ENCODE results near the gene TMUB2. TPM values are rescaled to one million over a fixed set of nuclear protein-coding genes. Genes with fewer than 3 reads are reported as not detected.

TMUB2 gene
- total and polyA plus RNA-seq, 2 donors = 20.2 to 48.7 TPM

DNA sequence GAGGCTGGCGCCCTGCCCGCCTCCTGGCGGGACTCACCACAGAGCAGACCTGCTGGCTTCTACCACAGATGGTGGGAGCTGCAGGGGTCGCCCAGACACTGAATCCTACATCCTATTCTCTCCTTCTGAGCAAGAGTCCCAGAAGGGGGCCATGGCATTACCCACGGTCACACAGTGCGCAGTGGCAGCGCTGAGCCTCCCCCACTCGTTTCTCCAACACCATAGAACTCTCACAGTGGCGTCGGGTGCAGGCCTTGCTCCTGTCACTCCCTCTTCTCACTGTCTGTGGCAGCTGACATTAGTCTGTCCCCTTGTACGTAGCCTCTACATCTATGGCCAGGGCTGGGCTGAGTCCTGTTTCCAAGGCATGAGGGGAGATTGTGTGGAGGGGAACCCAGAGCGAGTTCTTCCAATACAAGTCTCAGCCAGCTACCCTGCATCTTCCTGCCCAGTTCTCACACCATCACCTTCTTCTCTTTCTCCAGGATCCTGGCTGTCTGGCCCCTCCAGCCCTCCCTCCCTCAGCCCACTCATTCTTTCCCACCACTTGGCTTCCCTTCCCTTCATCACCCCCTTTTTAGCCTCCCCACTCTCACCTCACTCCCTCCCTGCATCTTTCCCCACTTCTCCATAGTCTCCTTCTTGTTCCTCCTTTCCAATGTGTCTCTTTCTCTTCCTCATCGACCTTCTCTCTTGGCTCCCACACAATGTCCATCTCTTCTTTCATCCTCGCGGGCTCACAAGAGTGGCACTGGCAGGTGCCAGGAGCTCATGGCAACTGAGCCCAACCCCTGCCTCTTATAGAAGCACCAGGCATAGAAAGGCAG lies 26.8 kb downstream of the TMUB2 start:
- WGBS = 86% methylated on average over 15 of the region's 15 CpGs
- no peak overlapping the region for H3K4me3 ChIP-seq (ENCODE audit: low read depth, low read length)
- DNase-seq (ENCODE audit: extremely low spot score) = no peak
- H3K36me3 ChIP-seq (ENCODE audit: insufficient read depth) = no peaks in the 10 kb centered on the region
- H3K27ac ChIP-seq (ENCODE audit: low read depth) = no peak overlapping the region
- no peaks in the 10 kb centered on the region for H3K4me1 ChIP-seq (ENCODE audit: insufficient read depth)

DNA sequence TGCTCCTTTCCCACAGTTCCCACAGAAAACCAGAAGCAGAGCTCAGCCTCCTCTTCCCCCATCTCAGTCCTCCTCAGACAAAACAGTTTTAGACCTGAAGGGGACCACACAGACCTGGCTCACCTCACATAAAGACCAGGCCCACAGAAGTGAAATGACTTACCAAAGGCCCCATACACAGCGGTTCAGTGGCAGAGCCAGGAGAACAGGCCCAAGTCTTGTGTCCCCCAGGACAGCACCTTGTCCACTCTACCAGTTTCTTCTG lies 27.4 kb downstream of the TMUB2 start:
- WGBS = 94% methylated on average over 1 of the region's 1 CpG
- no peak overlapping the region for H3K27ac ChIP-seq (ENCODE audit: low read depth)
- no peak overlapping the region for H3K4me3 ChIP-seq (ENCODE audit: low read depth, low read length)
- no peak for DNase-seq (ENCODE audit: extremely low spot score)
- H3K4me1 ChIP-seq (ENCODE audit: insufficient read depth) = no peaks in the 10 kb centered on the region
- no peaks in the 10 kb centered on the region for H3K36me3 ChIP-seq (ENCODE audit: insufficient read depth)

DNA sequence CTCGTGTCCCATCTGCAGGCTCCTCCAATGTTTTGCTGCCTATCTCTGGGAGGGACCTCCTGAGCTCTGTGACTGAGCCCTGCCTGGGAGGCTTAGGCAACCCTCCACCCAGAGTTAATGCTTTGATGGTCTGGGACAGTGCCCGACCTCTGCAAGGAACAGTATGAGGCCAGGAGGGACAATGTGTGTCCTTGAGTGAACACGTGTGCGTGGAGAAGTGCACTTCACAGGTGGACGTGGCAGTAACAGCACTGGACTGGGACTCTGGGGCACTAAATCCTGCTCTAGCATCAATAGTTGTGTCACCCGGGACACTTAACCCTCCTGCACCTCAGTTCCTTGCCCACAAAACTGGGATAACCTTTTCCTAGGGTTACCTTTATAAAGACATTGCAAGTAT lies 28.1 kb downstream of the TMUB2 start:
- Histone ChIP-seq H3K36me3 (ENCODE audit: insufficient read depth) (no peaks in the 10 kb centered on the region), H3K4me1 (ENCODE audit: insufficient read depth) (no peaks in the 10 kb centered on the region), H3K27ac (ENCODE audit: low read depth) (no peak overlapping the region), H3K4me3 (ENCODE audit: low read depth, low read length) (no peak overlapping the region)
- no peak for DNase-seq (ENCODE audit: extremely low spot score)
- WGBS = 92% methylated on average over 6 of the region's 6 CpGs

DNA sequence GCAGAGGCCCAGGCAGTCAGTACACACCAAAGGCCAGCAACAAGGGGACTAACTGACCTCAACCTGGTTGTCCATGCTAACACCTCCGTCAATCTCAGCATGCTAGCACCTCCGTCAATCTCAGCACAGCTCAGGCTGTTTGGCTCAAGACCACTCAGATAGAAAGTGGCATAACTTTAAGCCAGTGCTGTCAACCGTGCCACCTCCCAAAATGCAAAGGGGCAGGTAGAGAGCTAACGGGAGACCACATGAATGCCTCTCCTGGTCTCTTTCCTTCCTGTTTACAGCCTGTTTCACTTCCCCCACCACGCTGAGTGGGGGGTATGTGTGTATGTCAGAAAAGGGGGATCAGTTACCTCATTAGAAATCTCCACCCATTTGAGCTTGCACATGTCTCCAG lies 29.4 kb downstream of the TMUB2 start:
- no peaks in the 10 kb centered on the region for H3K36me3 ChIP-seq (ENCODE audit: insufficient read depth)
- 80% methylated on average over 5 of the region's 5 CpGs for WGBS
- no peak for DNase-seq (ENCODE audit: extremely low spot score)
- H3K4me1 ChIP-seq (ENCODE audit: insufficient read depth) = no peaks in the 10 kb centered on the region
- no peak overlapping the region for H3K4me3 ChIP-seq (ENCODE audit: low read depth, low read length)
- H3K27ac ChIP-seq (ENCODE audit: low read depth) = no peak overlapping the region

DNA sequence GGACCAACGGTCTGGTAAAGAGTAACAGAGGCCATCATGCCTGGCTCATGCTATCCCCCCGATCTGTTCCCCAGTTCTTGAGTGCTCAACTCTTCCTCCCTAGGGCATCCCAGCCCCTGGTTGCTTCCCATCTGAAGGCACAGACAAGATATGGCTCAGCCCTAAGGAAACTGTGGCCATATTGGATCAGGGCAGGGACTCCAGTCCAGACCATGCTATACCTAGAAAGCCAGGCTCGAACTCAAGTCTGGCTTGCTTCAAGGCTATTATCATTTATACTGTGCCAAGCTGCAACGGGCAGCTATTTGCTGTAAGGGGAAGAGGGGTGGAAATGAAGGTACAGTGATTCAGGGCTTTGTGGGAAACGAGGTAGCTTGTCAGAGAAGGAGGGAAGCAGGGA lies 29.9 kb downstream of the TMUB2 start:
- no peaks in the 10 kb centered on the region for H3K4me1 ChIP-seq (ENCODE audit: insufficient read depth)
- no peaks in the 10 kb centered on the region for H3K36me3 ChIP-seq (ENCODE audit: insufficient read depth)
- H3K27ac ChIP-seq (ENCODE audit: low read depth) = no peak overlapping the region
- no peak overlapping the region for H3K4me3 ChIP-seq (ENCODE audit: low read depth, low read length)
- 79% methylated on average over 5 of the region's 5 CpGs for WGBS
- DNase-seq (ENCODE audit: extremely low spot score) = no peak

DNA sequence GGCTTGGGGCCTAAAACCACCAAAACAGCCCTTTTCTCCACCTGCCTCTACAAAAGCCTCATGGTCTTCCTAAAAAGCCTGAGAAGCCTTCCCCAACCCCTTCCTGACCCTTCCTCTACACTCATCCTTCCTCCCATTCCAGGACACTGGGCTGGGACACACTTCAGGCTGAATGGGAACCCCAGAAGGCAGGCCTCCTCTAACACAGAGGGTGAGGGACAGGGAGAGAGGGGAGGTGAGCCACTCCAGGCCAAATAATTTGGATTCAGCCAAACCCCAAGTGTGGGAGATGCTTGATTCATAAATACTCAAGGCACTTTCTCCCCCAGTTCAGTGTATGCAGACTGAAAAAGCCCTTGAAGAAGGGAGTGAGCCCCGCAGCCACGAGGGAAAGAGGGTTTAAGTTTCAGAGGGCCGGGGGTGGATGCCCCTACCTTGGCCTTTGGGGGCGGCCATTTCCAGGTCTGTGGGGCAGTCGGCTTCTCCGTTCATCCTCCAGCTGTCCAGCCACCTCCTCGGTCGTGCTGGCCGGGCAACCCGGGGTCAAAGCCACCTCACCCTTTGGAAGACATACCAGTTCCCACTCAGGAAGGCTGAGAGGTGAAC lies 31.1 kb downstream of the TMUB2 start:
- peak overlapping the region; percentile 23 for H3K4me3 ChIP-seq (ENCODE audit: low read depth, low read length)
- no peak for DNase-seq (ENCODE audit: extremely low spot score)
- H3K36me3 ChIP-seq (ENCODE audit: insufficient read depth) = no peaks in the 10 kb centered on the region
- H3K4me1 ChIP-seq (ENCODE audit: insufficient read depth) = no peaks in the 10 kb centered on the region
- no peak overlapping the region for H3K27ac ChIP-seq (ENCODE audit: low read depth)
- WGBS = 6% methylated on average over 10 of the region's 10 CpGs

DNA sequence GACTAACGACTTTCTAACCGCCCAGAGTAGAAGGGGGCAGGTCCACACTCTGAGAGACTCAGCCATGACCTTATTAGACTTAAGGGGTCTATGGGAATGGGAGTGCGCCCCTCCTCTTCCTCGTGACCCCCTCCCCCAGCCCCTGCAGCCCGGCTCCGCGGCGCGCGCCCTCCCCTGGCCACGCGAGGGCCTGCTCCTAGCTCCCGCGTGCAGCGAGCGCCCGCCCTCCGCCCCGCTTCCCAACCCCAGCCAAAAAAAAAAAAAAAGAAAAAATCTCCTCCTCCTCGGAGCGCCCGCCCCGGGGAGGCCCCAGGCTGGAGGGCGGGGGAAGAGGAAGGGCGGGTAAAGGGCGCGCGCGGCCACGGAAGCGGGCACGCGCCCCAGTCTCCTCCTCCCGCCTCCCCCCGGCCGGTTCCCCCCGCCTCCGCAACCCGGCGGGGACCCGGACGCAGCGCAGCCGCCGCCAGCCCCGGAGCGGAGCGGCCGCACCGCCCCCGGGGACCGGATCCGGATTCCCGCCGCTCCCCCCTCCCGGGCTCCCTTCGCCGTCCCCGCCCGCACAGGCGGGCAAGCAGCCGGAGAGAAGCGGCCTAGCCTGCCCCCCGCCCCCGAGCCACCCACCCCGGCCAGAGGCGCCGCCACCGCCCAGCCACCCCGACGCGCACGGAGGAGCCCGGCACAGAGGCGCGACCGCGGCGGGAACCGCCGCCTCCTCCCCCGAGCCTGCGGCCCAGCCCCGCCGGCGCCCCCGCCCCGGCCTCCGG lies 31.8 kb downstream of the TMUB2 start:
- Histone ChIP-seq H3K36me3 (ENCODE audit: insufficient read depth) (no peaks in the 10 kb centered on the region), H3K4me3 (ENCODE audit: low read depth, low read length) (peak overlapping the region; percentile 95), H3K27ac (ENCODE audit: low read depth) (peak overlapping the region; percentile 96), H3K4me1 (ENCODE audit: insufficient read depth) (no peaks in the 10 kb centered on the region)
- DNase-seq (ENCODE audit: extremely low spot score) = peak; percentile 75
- WGBS = under 1% methylated on average over 87 of the region's 89 CpGs

DNA sequence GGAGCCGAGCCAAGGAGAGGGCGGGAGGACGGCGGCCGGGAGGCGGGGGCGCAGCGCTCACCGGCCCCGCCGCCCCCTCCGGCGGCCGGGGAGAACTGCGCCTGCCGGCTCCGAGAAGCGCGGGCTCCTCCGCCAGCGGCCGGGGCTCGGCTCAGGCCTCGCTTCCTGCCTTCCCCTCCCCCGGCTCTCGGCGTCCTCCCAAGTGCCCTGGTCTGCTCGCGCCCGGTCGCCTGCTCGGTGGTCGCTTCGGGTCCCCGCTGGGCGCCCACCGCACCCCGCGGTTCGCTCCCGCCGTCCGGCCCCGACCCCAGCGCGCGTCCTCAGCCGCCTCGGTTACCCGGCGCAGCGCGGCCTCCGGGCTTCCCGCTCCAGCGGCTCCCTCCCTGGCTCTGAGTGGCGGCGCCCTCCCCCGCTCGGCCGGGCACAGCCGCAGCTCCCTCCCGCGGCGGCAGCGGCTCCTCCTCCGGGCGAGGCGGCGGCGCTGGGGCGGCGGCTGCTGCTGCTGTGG lies 32.4 kb downstream of the TMUB2 start:
- no peak for DNase-seq (ENCODE audit: extremely low spot score)
- H3K4me3 ChIP-seq (ENCODE audit: low read depth, low read length) = peak overlapping the region; percentile 95
- H3K27ac ChIP-seq (ENCODE audit: low read depth) = peak overlapping the region; percentile 96
- under 1% methylated on average over 73 of the region's 73 CpGs for WGBS
- no peaks in the 10 kb centered on the region for H3K4me1 ChIP-seq (ENCODE audit: insufficient read depth)
- H3K36me3 ChIP-seq (ENCODE audit: insufficient read depth) = no peaks in the 10 kb centered on the region

DNA sequence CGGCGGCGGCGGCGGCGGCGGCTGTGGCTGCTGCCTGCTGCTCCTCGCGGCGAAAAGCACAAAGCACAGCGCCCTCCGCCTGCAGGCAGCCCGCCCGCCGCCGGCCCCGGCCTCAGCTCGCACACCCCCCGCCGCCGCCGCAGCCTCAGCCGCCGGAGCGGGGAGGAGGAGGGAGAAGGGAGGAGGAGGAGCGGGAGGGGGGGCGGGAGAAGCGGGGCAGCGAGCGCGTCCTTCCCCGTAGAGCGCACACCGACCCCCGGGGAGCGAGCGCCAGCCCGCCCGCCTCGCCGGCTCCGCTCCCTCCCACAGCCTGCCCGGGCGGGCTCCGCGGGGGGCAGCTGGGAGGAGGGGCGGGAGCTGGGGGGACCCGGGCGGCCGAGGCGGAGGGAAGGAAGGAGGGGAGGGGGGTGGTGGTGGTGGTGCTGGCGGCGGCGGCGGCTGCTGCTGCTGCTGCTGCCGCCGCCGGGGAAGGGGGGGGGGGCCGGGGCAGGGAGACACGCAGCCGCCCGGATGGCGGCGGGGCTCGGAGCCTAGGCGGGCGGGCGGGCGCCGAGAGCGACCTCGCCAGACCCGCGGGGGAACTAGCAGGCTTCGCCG lies 32.9 kb downstream of the TMUB2 start, which contains the start of gene UBTF:
Gene UBTF, minus strand, starts transcription at position 60 of the 597 bp plus-strand sequence. CDS start 1,446 bp downstream, outside the sequence.
- peak within 1 kb of the TSS; percentile 95 for H3K4me3 ChIP-seq (ENCODE audit: low read depth, low read length)
- peak within 1 kb of the TSS; percentile 98 for H3K27ac ChIP-seq (ENCODE audit: low read depth)
- H3K4me1 ChIP-seq (ENCODE audit: insufficient read depth) = no peaks in the 10 kb centered on the region
- DNase-seq (ENCODE audit: extremely low spot score) = no peak
- under 1% methylated on average over 62 of the region's 76 CpGs for WGBS
- H3K36me3 ChIP-seq (ENCODE audit: insufficient read depth) = no peaks in the 10 kb centered on the region

DNA sequence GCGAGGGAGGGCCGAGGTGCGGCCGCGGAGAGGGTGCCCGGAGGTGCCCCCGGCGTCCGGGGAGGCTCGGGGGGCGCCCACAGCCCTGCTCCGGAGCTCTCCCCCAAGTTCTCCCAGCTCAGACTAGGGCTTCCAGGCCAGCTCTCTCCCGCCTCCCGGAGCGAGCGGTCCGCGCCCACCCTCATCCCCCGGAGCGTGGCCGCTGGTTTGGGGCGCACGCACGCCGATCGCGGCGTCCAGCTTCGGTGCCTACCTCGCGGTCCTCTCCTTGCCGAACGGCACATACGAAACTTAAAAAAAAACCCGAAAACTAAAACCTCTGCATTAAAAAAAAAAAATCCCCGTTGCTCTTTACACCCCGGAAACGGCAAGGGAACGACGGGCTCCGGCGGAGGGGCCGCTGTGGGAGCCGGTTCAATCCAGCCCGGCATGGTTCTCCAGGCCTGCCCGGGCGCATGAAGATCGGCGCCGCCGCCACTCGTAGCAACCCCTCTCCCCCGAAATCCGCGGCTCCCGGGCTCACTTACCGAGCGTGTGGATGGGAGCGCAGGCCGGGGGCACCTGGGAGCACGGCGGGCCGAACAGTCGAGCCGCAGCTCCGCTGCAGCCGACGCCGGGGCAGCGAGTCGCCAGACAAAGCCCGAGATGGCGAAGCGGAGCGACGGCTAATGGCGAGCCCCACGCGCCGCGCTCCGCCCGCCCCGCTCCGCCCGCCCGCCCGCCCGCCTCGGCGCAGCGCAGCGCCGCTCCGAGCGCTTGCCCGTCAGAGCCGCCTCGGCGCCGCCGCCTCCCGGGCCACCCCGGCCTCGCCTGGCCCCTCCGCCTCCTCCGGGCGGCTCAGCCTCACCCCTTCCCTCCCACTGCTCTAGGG lies 33.7 kb downstream of the TMUB2 start:
- under 1% methylated on average over 108 of the region's 108 CpGs for WGBS
- Histone ChIP-seq H3K4me1 (ENCODE audit: insufficient read depth) (no peaks in the 10 kb centered on the region), H3K36me3 (ENCODE audit: insufficient read depth) (no peaks in the 10 kb centered on the region)

DNA sequence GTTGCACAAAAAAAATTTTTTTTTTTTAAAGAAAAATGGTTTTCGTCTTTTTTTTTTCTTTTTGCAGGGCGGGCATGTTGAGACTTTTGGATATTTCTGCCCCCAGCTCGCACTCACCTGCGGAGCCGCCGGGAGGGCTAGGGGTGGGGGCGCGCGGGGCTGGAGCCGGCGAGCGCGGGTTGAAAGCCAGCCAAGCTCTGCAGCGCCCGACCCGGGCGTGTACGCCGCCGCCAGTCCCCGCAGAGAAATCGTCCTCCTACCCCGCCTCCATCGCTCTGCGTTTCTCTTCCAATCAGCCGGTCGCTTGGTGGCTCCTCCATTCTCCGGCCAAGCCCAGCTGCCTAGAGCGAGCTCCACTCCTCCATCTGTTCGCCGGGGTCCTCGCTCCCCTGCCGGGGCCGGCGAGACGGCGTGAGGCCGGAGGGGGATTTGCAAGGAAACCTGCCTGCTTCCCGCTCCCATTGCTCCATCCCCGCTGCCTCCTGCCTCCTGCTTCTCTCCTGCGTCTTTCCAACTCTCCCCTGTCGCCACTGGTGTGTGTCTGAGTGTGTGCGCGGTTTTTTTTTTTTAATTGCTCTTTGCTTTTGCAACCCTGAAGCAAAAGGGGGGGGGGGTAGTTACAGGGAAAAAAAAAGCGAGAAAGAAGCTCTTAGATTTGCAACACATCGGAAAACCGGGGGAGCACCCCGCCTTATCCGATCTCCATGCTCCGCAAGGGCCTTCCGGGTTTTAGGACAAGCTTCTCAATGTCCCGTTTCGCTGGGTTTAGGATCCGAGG lies 34.5 kb downstream of the TMUB2 start:
- peak; percentile 64 for DNase-seq (ENCODE audit: extremely low spot score)
- Histone ChIP-seq H3K27ac (ENCODE audit: low read depth) (peak overlapping the region; percentile 98), H3K4me3 (ENCODE audit: low read depth, low read length) (peak overlapping the region; percentile 95), H3K4me1 (ENCODE audit: insufficient read depth) (no peaks in the 10 kb centered on the region), H3K36me3 (ENCODE audit: insufficient read depth) (no peaks in the 10 kb centered on the region)
- under 1% methylated on average over 54 of the region's 54 CpGs for WGBS

More for the DNA sequence above, 33.7 kb downstream of the TMUB2 start:
- Histone ChIP-seq H3K4me3 (ENCODE audit: low read depth, low read length) (peak overlapping the region; percentile 95), H3K27ac (ENCODE audit: low read depth) (peak overlapping the region; percentile 98)
- no peak for DNase-seq (ENCODE audit: extremely low spot score)

DNA sequence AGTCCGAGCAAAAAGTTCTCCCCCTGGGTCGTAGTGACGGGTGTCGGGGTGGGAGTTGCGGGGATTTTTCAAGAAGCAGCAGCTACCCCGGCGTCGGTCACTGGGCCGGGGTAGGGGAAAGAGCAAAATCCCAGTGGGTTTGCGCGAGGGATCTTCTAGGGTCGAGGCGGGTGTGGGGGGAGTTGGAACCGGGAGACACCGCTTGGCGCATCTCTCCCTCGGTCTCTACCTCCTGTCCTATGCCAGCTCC lies 35.0 kb downstream of the TMUB2 start:
- peak overlapping the region; percentile 86 for H3K27ac ChIP-seq (ENCODE audit: low read depth)
- H3K36me3 ChIP-seq (ENCODE audit: insufficient read depth) = no peaks in the 10 kb centered on the region
- peak overlapping the region; percentile 95 for H3K4me3 ChIP-seq (ENCODE audit: low read depth, low read length)
- under 1% methylated on average over 17 of the region's 17 CpGs for WGBS
- no peak for DNase-seq (ENCODE audit: extremely low spot score)
- no peaks in the 10 kb centered on the region for H3K4me1 ChIP-seq (ENCODE audit: insufficient read depth)

All from urinary bladder (tissue), 4 donors.